ENCODE results near the gene LRFN4. TPM values are rescaled to one million over a fixed set of nuclear protein-coding genes. Genes with fewer than 3 reads are reported as not detected.
A peak's percentile ranks its signal among the peaks of the same experiment; 100 is the strongest.

The LRFN4 gene
- total and polyA plus RNA-seq, 2 of the 8 experiments (the other 6 are each of a cell fraction or from before 2014, with no cell fraction given), result 49.8 to 64.3 TPM

GRCh38 chr11:66868726-66869566 lies 12.1 kb downstream of the LRFN4 start:
- peak; percentile 48 for FAIRE-seq
- ChIA-PET CTCF (ENCODE audit: partially characterized antibody) (interaction anchor here (1.0 to 13.8 kb wide), 9 partner anchors 8 to 152 kb away, joined by 3 to 199 read pairs (median 10); partner anchors contain the start of genes C11orf86 and RCE1), POLR2A (ENCODE audit: partially characterized antibody) (interaction anchor here (2.2 kb wide), 1 partner anchor 13 kb away, joined by 7 read pairs; no protein-coding TSS in a partner anchor)
- Histone ChIP-seq H2BK20ac (ENCODE audit: low read length) (no peak overlapping the region), H2AFZ (ENCODE audit: low read length) (no peak overlapping the region), H3K9me3 (ENCODE audit: insufficient read depth in 2 of 2, low read depth in 1 of 2, low read length in 1 of 2) (no peaks in the 10 kb centered on the region), H3K4me3 (ENCODE audit: extremely low read depth in 1 of 4, insufficient read depth in 2 of 4, low read depth in 3 of 4, low read length in 4 of 4) (no peak overlapping the region), H3K79me1 (ENCODE audit: low read depth, low read length) (no peaks in the 10 kb centered on the region), H3K4me1 (replicated peaks in 1 of 4; ENCODE audit: control insufficient read depth in 3 of 4, insufficient read depth in 4 of 4, low read length in 3 of 4) (peaks cover 0 to 12% (median 2%) of the 10 kb centered on the region in 4 experiments; a peak in 5 of 7 replicates), H4K8ac (ENCODE audit: extremely low read depth, insufficient read depth, low read length) (peak overlapping the region; percentile 15; the same call in 1 of the 2 replicates), H2BK15ac (ENCODE audit: low read length) (peak overlapping the region; percentile 67; the same call in 1 of the 2 replicates), H3K36me3 (ENCODE audit: control insufficient read depth in 2 of 4, insufficient read depth in 4 of 4, low read length in 3 of 4) (0 out of 8 replicates have a peak, but pooled peaks cover 0 to 2% (median 0%) of the 10 kb centered on the region in 4 experiments), H2AK5ac (ENCODE audit: low read depth, low read length) (no peak overlapping the region), H3K14ac (ENCODE audit: insufficient read length) (no peak overlapping the region), H3K79me2 (ENCODE audit: control insufficient read depth in 1 of 2, insufficient read depth in 2 of 2, low read length in 2 of 2) (no peaks in the 10 kb centered on the region), H4K5ac (ENCODE audit: insufficient read length, low read depth, low read length) (peak overlapping the region; percentile 78), H3K27me3 (replicated peaks in 1 of 4; ENCODE audit: control insufficient read depth in 3 of 4, extremely low read depth in 1 of 4, insufficient read depth in 3 of 4, low read length in 3 of 4) (no peaks in the 10 kb centered on the region), H4K20me1 (replicated peaks in 1 of 2; ENCODE audit: control insufficient read depth in 1 of 2, insufficient read depth in 2 of 2, low read length in 2 of 2) (peaks cover 0 to 2% of the 10 kb centered on the region in 2 experiments), H4K91ac (replicated peaks; ENCODE audit: insufficient read length, low read length) (peak overlapping the region; percentile 85), H3K56ac (replicated peaks; ENCODE audit: insufficient read length, low read depth, low read length) (peak overlapping the region; percentile 46), H3K4ac (replicated peaks; ENCODE audit: insufficient read length, low read depth, low read length) (no peak overlapping the region), H3K9ac (replicated peaks in 1 of 4; ENCODE audit: extremely low read depth in 1 of 4, low read depth in 3 of 4, low read length in 3 of 4) (no peak overlapping the region), H3K23me2 (ENCODE audit: low read depth, low read length) (no peaks in the 10 kb centered on the region), H2BK120ac (replicated peaks; ENCODE audit: low read depth, low read length) (peak overlapping the region; percentile 43), H3K4me2 (ENCODE audit: insufficient read depth in 1 of 2, low read depth in 2 of 2, low read length in 2 of 2) (peak overlapping the region in 1 of 2 experiments; percentile 18; a peak in 1 of 4 replicates), H3K23ac (ENCODE audit: insufficient read length) (no peak overlapping the region), H2BK5ac (ENCODE audit: low read depth, low read length) (peak overlapping the region; percentile 80; the same call in 1 of the 2 replicates), H3K27ac (ENCODE audit: low read depth, low read length) (no peak overlapping the region), H2BK12ac (ENCODE audit: low read depth, low read length) (0 out of 2 replicates have a peak overlapping the region, but pooled peaks have one; percentile 39), H3K18ac (ENCODE audit: extremely low read depth, low read length) (peak overlapping the region; percentile 19; the same call in 1 of the 2 replicates)
- WGBS, 2 experiments (ENCODE audit: extremely low coverage in 1 of 2, insufficient coverage in 1 of 2, insufficient read length in 1 of 2, insufficient replicate concordance in 2 of 2, low coverage in 1 of 2, low lambda C conversion rate in 2 of 2, missing lambda C conversion rate in 1 of 2), result 42% methylated on average over 26 of the region's 27 CpGs; no CpG with 5 or more reads in 1 of the 2 experiments
- peak in 1 of 2 experiments; percentile 89 for DNase-seq (ENCODE audit: low read depth in 1 of 2, low spot score in 2 of 2)
- TF ChIP-seq RAD21 (IDR thresholded peaks at IDR 0.05 in 1 of 2, conservative IDR thresholded peaks at IDR 0.05 in 1 of 2; ENCODE audit: low read depth in 2 of 2, low read length in 2 of 2) (peak; percentile 50 to 62), RXRA (IDR thresholded peaks at IDR 0.05; ENCODE audit: insufficient read depth, low read depth, low read length) (no peak), CBX5 (IDR thresholded peaks at IDR 0.05; ENCODE audit: low read depth, low read length) (no peak), RNF2 (IDR thresholded peaks at IDR 0.05; ENCODE audit: borderline replicate concordance, low read depth, low read length, missing control alignments, poor library complexity, severe bottlenecking) (no peak), KDM5A (IDR thresholded peaks at IDR 0.05; ENCODE audit: low read length) (no peak), CHD1 (IDR thresholded peaks at IDR 0.05; ENCODE audit: low read depth, low read length) (no peak), MAFK (IDR thresholded peaks at IDR 0.05; ENCODE audit: low read depth, low read length) (no peak), POLR2A (IDR thresholded peaks at IDR 0.05; ENCODE audit: control extremely low read depth in 1 of 2, low read depth in 2 of 2, low read length in 2 of 2) (no peak), EP300 (IDR thresholded peaks at IDR 0.05; ENCODE audit: borderline replicate concordance in 1 of 2, low read depth in 2 of 2, low read length in 2 of 2) (no peak), BACH1 (IDR thresholded peaks at IDR 0.05; ENCODE audit: low read length) (peak; percentile 89)

All from H1 (cell line).